GM12891 (cell line): ENCODE measurements around the gene NPPC.

ENCODE experiments used
- POLR2A ChIP-seq: IDR thresholded peaks from 2 replicates; pipeline ENCODE4 v1.6.1; 2011; ENCODE audit warnings: low read depth, low read length, control low read depth
- POLR2AphosphoS5 ChIP-seq: IDR thresholded peaks from 2 replicates; pipeline ENCODE4 v1.6.1; 2011; ENCODE audit warnings: low read depth, low read length, control low read depth
- SPI1 ChIP-seq: IDR thresholded peaks from 2 replicates; pipeline ENCODE4 v1.6.1; 2011; ENCODE audit warnings: low read depth, low read length, control low read depth
- TAF1 ChIP-seq: IDR thresholded peaks from 2 replicates; pipeline ENCODE4 v1.6.1; 2011; ENCODE audit warnings: low read depth, low read length, control low read depth

- no peak for TF ChIP-seq TAF1
- no peak for TF ChIP-seq POLR2A
- TF ChIP-seq POLR2AphosphoS5, result no peak
- no peak for TF ChIP-seq SPI1
These were observed 2.9 kb upstream of the NPPC start for GRCh38 chr2:231928901-231929725.
